Activated CD4-positive, alpha-beta T cell treated with anti-CD3 and anti-CD28 coated beads for 4 hours (primary cell): ENCODE data around the gene GLIPR2.
"Not testable (repeated sequence)": the region's sequence is repeated elsewhere in the genome, so short reads cannot be mapped to it uniquely, and the experiment has no call there.

ENCODE experiments used
- DNase-seq, 2 donors: peaks; one replicate each; pipeline ENCODE4 v3.0.0-alpha.2; 2020

GLIPR2 gene, protein sequence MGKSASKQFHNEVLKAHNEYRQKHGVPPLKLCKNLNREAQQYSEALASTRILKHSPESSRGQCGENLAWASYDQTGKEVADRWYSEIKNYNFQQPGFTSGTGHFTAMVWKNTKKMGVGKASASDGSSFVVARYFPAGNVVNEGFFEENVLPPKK

DNA sequence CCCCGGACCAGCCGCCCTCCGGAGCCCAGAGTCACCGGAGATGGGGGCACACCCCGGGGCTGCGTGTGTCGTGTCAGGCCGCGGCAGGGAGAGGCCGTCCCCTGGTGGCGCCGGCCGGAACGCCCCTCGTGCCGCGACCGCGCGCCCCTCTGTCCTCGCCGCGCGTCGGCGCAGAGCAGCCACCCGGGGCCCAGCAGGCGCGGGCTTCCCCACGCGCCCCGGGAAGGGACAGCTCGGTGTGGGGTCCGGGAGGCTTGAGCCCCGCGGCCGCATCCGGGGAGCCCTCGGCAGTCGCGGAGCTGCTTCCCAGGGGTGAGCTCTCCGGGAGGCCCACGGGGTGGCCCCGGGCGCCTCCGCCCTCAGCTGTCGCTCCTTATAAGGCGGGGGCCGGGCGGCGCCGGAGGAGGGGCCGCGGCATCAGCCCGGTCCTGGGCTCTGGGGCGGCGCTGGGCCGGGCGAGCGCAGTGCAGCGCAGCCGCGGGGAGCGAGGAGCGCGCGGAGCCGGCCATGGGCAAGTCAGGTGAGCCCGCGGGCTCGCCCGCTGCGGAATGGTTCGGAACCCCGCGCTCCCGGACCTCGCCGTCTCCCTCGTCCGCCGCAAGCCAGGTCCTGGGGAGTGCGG is at the start of gene GLIPR2:
Gene GLIPR2 (plus strand): TSS at position 462 of the 622 bp plus-strand sequence. CDS start 46 bp downstream, at position 508.
- peak; percentile 71 to 75 for DNase-seq

DNA sequence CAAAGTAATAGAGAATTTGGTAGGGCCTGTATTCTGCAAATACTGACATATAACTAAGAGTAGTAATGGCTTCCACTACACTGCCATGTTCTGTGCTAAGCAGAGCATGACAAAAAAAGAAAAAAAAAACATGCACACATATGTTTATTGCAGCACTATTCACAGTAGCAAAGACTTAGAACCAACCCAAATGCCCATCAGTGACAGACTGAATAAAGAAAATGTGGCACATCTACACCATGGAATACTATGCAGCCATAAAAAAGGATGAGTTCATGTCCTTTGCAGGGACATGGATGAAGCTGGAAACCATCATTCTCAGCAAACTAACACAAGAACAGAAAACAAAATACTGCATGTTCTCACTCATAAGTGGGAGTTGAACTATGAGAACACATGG is 49.5 kb upstream of the GLIPR2 start:
- not testable (repeated sequence) for DNase-seq

DNA sequence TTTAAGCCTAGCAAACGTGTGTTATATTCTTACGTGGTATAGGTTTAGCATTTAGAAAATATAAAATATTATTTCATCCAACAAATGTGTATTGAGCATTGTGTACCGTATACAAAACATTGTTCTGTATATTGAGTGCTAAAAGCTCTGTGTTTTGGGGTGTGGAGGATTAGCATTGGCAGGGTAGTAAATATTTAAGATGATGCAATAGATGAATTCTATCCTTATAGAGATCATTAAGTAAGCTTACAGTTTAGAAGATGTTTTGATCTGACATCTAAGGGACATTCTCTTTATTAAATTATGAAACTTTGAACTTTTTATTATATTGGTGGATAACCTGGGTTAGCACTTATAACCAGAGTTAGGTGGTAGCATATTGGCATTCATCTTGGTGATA is 48.5 kb upstream of the GLIPR2 start:
- no peak for DNase-seq

DNA sequence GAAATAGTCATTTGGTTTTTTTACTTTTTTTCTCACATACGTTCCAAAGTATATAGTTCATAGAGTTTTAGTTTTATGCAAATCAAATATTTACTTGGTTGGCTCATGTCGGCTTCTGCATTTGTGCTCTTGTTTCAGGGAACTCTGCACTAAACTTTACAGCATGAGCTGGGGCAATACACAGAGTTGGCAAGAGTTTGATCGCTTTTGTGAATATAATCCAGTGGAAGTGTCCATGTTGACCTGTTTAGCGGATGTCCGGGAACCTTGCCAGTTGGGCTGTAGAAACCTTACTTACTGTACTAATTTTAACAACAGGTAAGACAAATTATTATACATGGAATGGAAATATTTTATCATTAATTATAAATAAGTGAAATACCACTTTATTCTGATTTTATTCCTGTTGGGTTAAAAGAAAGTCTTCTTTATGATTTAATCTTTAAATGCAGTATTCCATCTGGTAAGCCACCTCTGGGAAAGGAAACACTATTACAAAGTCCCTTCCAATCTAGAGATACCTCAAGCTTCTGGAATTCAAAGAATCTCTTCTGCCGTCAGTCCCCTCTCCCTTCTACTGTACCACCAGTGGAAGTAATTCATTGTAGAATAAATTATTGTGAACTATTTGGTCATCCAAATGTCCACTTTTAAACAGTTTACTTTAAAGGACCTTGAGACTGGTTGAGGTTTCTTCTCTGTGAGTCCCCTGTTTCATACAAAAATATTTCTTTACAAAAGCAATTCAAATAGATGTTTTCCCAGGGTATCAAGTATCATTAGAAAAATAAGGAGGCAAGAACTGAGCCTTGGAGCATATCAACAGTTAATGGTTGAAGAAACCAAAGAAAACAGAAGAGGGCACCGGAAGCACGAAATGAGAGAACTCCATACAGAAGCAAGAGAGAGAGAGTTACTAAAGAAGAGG is 45.2 kb upstream of the GLIPR2 start:
- DNase-seq, result no peak

DNA sequence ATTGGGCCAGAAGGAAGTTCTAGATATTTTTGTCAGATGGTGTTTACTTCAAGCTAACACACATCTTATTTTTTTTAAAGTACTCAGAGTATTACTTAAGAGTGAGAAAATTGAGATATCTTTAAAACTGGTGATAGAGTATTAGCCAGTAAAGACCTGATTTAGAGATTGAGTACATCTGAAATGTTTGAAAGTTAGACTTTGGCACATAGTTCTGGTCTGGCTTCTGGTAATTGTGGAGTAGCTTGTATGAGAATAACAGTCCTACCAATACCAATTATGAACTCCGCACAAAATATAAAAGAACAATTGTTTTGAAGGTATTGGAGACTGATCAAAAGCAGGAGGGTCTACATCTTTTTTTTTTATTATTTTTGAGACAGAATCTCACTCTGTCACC is 44.5 kb upstream of the GLIPR2 start:
- DNase-seq, result no peak

DNA sequence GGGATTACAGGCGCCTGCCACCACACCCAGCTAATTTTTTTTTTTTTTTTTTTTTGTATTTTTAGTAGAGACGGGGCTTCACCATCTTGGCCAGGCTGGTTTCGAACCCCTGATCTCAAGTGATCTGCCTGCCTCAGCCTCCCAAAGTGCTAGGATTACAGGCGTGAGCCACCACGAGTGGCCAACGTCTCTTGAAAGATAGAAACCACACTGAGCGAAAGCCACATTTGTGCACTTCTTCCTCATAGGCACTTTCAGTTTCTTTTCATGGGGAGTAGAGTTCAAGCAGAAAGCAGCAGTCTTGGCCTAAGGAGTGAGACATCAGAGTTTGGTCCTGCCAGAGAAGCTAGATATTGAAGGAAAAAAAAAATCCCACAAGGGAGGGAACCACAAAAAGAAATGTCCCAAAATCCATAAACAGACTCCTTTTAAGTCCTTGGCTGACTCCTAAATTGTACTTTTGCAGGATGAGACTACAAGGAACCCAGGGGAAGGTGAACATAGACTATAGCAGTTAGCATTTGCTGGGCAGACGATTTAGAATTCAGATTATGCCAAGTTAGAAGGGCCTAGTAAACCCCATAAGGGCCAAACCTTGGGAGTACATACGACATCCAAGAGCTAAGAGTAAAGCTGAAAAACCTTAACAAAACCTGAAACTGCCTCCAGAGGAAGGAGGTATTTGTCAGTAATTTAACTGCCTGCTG is 43.9 kb upstream of the GLIPR2 start:
- peak; percentile 20 to 32 for DNase-seq

DNA sequence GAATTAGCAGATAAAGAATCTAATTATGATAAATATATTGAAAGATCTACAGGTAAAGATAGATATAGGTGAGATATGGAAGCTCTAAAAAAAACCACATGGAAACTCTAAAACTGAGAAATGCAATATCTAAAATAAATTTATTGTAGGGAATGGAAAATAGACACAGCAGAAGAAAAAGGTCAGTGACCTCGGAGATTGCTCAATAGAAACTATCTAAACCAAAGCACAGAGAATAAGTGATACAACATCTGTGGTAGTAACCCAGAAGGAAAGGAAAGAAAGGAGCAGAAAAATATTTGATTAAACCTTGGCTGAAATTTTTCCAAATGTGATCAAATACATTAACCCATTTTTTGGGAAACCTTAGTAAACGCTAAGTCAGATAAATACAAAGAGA is 43.1 kb upstream of the GLIPR2 start:
- DNase-seq, result no peak

DNA sequence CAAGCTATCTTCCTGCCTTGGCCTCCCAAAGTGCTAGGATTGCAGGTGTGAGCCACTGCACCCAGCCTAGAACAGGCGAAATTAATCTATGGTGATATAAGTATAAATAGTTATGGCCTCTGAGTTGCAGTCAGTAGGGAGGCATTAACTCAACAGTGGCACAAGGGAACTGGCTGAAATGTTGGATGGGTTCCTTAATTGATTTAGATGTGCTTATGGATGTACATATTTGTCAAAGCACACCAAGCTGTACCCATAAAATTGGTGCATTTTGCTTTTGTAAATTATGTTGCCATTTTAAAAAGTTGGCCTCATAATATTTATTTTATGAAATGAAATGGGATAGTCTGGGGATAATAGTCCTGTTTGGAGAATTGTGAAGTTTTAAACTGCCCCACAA is 36.8 kb upstream of the GLIPR2 start:
- DNase-seq, result no peak

DNA sequence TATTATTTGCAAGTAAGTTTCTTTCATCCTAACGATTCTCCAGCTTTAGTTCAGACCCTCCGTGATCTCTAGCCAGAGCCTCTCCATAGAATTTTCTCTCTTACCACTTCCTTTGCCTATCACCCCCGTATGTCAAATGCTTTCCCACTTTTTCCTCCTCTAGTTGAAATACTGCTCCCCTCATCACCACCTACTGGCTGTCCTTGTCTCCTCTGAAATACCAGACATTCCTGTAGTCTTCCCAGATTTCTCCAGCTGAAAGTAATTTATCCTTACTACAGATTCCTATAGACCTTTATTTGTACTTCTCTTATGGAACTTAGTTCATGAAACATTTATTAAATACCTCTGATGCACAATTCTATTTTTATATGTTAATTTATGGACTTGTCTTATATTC is 36.0 kb upstream of the GLIPR2 start:
- no peak for DNase-seq

DNA sequence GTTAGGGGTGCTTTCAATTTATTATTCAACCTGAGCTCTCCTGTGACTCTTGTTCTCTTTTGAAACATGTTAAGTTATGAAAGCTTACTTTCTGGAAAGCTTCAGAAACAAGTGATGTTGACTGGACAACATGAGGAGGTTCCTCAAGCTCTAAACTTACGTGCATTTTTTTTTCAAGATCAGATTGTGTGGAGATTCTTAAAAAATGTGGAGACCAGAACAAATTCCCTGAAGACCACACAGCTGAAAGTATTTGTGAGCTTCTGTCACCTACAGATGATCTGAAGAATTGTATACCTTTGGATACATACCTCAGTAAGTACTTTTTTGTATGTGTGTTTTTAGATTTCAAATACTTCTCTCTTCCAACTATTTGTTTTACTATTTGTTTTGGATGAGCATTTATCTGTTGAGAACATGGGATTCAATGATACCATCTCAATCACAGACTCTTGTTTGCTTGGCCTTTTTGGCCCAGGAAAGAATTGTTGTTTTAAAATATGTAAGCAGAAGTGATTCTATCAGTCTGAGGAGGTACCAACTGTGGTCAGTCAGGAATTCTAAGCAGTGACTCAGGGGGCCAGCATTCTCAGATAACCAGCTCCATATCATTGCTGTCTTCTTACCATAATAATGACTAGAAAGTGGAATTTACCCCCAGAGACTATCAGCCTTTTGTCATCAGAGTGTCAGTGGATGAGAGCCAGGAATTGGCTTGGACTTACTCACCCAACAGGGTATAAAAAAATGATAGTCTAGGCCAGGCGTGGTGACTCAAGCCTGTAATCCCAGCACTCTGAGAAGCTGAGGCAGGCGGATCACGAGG is 34.4 kb upstream of the GLIPR2 start:
- DNase-seq, result no peak

DNA sequence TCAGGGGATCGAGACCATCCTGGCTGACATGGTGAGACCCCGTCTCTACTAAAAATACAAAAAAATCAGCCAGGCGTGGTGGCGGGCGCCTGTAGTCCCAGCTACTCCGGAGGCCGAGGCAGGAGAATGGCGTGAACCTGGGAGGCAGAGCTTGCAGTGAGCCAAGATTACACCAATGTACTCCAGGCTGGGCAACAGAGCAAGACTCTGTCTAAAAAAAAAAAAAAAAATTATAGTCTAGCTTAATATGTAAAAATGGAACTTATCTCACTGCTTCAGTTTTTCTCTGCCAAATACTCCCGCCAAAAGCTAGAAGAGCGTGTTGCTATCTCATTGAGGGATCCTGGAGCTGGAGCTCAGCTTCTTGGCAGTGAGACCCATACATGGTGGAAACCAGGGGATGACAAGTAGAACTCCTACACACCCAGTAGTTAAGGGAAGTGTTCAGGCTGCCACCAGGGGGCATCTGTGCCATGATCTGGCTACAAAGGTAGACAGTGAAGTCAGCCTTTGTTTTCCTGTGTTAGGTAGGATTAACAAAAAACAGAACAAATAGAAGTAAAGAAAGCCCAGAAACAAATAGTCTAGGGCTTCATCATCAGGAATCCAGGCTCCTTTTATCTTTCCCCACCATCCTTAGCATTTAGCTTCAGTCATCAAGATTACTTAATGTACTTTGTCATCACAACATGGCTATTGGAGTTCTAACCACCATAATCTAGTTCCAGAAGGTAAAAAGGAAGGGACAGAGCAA is 33.6 kb upstream of the GLIPR2 start:
- peak; percentile 91 to 93 for DNase-seq

DNA sequence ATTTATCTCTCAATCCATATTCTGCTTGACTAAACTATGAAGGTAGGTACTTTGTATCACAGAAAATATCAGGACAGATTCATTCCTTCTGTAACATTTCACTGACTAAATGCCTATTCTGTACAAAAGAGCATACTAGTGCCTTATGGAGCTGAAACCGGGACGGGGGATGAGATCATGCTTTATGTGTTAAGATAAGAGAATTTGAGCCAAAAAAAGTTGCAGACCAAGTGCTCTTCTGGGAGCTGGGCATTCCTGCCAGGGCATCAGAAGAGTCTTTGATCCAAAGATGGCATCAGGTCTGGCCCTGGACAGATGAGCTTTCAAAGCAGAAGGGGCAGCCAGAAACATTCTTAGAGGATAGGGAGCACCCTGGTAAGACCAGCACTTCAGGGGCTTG is 27.5 kb upstream of the GLIPR2 start:
- no peak for DNase-seq

DNA sequence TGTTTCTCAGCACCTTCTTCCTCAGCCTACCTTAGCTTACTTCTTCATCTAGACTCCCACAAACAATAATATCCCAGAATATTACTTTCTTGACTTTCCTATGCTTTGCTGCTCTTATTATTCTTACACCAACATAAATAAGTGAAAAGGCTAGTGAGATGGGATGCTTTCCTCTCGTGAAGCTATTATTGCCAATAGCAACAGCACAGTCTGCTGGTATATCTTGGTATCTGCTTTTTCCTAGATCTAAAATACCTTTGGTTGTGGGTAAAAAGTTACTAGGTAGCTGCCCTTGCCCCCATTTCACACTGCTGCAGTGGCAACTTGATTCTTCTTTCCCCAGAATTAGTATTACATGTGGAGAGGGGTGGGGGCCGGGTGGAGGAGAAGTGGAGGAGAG is 26.1 kb upstream of the GLIPR2 start:
- no peak for DNase-seq

DNA sequence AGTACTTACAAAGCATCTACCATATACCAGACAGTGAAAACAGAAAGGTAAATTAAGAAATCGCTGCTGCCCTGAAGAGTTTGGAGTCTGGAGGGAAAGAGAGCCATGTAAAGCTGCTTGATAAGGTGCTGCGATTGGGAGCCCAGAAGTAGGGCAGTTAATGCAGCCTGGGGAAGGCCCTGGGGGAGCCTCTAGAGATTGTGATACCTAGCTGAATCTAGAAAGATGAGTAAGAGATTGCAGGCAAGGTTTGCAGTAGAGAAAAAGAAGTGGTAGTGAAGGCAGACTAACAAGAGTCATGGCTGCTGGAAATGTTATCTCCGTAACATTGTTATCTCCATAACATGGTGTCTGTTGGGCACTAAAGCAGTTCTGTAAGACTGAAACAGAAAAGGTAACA is 24.0 kb upstream of the GLIPR2 start:
- DNase-seq, result no peak

DNA sequence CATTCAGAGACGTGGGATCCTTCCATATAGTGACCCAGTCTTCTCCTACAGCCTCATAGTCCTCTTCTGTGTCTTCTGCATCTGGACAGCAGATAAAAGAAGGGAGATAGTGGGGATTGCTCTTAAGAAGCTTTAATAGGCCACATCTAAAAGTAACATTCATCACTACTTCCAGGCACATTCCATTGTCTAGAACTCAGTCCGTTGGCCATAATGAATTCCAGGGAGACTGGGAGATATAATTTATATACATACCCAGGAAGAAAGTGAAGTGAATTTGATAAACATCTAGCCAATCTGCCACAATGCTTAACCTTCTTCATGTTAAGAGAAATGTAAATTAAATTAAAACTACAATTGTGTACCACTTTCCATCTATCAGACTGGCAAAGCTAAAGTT is 22.5 kb upstream of the GLIPR2 start:
- DNase-seq, result no peak

DNA sequence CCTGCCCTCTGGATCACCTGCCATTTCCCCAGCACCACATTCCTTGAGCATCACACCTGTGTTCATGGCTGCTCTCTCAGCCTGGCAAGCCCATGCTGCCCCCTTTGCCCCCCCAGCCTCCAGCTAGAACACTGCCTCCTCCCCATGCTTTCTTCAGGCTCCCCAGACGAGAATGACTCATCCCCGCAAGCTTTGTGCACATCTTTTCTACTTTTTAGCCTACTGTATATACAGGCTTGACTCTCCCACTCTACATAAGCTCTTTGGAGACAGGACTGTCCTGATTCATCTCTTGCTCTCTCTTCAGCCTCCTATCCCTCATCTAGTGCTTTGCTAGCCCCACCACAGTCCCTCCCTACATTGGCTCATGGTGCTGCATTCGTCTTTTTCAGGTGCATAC is 19.9 kb upstream of the GLIPR2 start:
- no peak for DNase-seq

DNA sequence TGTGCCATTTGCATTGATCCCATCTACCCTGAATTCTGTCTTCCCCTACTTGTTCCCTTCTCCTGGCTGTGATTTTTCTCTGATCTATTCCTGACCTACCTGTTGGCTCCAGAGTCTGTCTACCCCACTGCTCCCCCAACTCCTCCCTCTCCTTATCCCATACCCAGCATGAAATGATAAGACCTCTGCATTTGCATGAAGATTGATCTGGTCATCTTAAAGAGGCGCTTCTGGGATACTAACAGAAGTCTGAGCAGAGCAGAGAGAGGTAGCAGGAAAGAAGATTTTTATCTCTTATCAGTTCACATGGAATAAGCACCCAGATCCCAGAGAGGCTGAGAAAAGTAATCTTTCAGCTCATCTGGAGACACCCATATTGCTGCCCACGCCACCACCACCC is 18.3 kb upstream of the GLIPR2 start:
- no peak for DNase-seq

DNA sequence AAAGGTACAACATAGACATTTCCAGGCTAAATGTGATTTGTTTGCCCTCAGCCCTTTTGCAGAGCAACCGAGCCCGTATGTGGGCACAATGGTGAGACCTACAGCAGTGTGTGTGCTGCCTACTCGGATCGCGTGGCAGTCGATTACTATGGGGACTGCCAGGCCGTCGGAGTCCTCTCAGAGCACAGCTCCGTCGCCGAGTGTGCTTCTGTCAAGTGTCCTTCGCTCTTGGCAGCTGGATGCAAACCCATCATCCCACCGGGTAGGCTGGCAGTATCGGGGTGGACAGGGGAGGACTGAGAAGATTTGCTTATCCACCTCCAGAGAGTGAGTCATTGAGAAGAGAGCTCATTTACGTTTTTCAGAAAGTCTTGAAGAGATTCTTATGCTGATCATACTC is 17.8 kb upstream of the GLIPR2 start:
- no peak for DNase-seq

DNA sequence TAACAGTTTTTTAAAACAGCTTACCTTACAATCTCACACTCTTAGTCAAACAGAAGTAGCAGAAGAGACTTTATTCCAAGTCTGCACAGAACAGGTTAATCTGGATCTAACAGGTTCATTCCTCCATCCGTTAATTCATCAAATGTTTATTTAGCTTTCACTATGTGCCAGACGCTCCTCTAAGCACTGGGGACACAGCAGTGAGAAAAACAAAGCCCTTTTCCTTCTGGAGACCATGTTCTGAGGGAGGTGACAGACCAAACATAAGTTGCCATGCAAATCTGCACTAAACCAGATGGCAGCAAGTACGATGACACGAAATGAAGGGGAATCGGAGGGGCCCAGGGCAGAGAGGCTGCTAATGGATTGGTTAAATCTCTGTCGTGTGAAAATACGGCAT is 17.1 kb upstream of the GLIPR2 start:
- no peak for DNase-seq

DNA sequence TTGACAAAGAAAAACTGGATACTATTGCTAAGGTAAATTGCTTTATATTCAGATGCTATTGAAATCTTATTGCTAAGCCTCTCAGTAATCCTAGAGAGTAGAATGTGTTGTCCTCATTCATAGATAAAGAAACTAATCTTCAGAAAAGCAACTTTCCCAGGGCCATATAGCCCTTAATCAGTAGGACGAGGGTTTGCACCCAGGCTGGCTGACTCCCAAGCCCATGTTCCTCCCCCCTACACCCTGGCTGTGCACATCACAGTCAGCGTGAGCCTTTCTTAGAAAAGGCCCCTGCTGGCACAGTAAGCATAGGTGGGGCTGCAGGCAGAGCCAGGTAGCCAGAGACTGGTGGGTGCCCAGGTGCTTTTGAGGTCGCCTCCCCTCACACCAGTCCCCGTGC is 15.8 kb upstream of the GLIPR2 start:
- no peak for DNase-seq

DNA sequence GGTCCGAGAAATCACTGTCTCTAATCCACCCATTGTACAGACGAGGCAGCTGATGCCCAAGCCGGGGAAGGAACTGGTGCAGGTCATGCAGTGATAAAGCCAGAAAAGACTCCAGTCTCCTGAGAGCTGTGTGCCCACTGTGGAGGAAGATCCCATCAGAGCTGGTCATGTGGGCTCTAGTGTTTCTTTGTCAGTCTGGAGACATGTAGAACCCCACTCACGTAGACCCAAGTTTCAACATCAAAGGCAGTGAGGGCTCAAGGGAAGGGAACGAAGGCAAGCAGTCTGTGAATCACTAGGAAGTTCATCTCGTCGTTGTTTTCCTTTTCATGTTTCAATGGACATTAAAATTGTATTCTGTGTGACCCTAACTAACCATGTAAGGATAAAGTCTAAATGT is 14.6 kb upstream of the GLIPR2 start:
- no peak for DNase-seq

DNA sequence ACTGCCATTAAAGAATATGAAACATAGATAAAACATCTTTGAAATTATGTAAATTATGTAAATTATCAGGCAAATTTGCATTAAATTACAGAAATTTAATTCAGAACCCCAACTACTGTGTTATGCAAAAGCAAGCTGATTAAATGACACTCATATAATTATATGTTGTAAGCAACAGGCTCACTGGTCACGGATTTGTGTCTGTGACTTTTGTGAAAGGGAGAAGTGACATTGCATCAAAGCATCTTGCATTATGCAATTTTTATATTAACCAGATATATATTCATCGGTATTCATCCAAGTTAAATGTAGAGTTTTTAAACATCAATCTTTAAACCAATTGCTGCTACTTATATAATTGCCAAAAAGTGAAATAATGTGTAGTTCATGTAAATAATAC is 13.0 kb upstream of the GLIPR2 start:
- DNase-seq, result no peak
